Stimulated activated CD8-positive, alpha-beta memory T cell treated with anti-CD3 and anti-CD28 coated beads, Interleukin-12 subunit alpha, Interleukin-12 subunit beta, amount 100 ng/mL, for 24 hours (primary cell): ENCODE measurements around the gene VSTM2L.
"Not testable (repeated sequence)": the region's sequence is repeated elsewhere in the genome, so short reads cannot be mapped to it uniquely, and the experiment has no call there.

Experiments
- DNase-seq: peaks from one replicate; pipeline ENCODE4 v3.0.0-alpha.2; 2020; ENCODE audit errors: extremely low read depth

Gene VSTM2L

GRCh38 chr20:37902504-37903313, at the start of gene VSTM2L:
Gene VSTM2L (plus strand): TSS chr20:37903127. CDS start chr20:37903351, 224 bp downstream.
- DNase-seq: no peak

- DNase-seq: no peak
Observed at GRCh38 chr20:37853823-37854375, 49.0 kb upstream of the VSTM2L start.

- not testable (repeated sequence) for DNase-seq
Observed at GRCh38 chr20:37856034-37856433, 46.9 kb upstream of the VSTM2L start.

- no peak for DNase-seq
Observed at GRCh38 chr20:37856932-37857660, 45.8 kb upstream of the VSTM2L start.

- DNase-seq: no peak
Observed at GRCh38 chr20:37859406-37860171, 43.3 kb upstream of the VSTM2L start.

GRCh38 chr20:37863289-37863688, 39.6 kb upstream of the VSTM2L start:
- no peak for DNase-seq

GRCh38 chr20:37864298-37864697, 38.6 kb upstream of the VSTM2L start:
- no peak for DNase-seq

GRCh38 chr20:37866051-37866450, 36.9 kb upstream of the VSTM2L start:
- no peak for DNase-seq

- no peak for DNase-seq
Observed at GRCh38 chr20:37867289-37868195, 35.4 kb upstream of the VSTM2L start.

- DNase-seq: no peak
Observed at GRCh38 chr20:37868851-37869333, 34.0 kb upstream of the VSTM2L start.

- DNase-seq: no peak
Observed at GRCh38 chr20:37869334-37869861, 33.5 kb upstream of the VSTM2L start.

GRCh38 chr20:37870294-37870693, 32.6 kb upstream of the VSTM2L start:
- DNase-seq: no peak

GRCh38 chr20:37871751-37872150, 31.2 kb upstream of the VSTM2L start:
- DNase-seq: no peak

GRCh38 chr20:37872161-37872560, 30.8 kb upstream of the VSTM2L start:
- DNase-seq: no peak

- no peak for DNase-seq
Observed at GRCh38 chr20:37873884-37874283, 29.0 kb upstream of the VSTM2L start.

- DNase-seq: no peak
Observed at GRCh38 chr20:37875460-37876175, 27.3 kb upstream of the VSTM2L start.

- DNase-seq: no peak
Observed at GRCh38 chr20:37876863-37877262, 26.1 kb upstream of the VSTM2L start.

- no peak for DNase-seq
Observed at GRCh38 chr20:37877832-37878772, 24.8 kb upstream of the VSTM2L start.
